ENCODE results near the gene RUNDC3A. TPM values are rescaled to one million over a fixed set of nuclear protein-coding genes. Genes with fewer than 3 reads are reported as not detected.
A peak's percentile ranks its signal among the peaks of the same experiment; 100 is the strongest.

RUNDC3A gene
- total and polyA plus RNA-seq, 2 of the 13 experiments (the other 11 are each of a cell fraction or from before 2014, with no cell fraction given): 0.25 TPM; not detected in 1

- TF ChIP-seq ZSCAN20 (CRISPR knock-in tag; IDR thresholded peaks at IDR 0.05; ENCODE audit: borderline replicate concordance) (0 out of 2 replicates have a peak, but pooled peaks have one; percentile 37), ETV6 (CRISPR knock-in tag; conservative IDR thresholded peaks at IDR 0.05) (no peak), ZNF782 (CRISPR knock-in tag; IDR thresholded peaks at IDR 0.05; ENCODE audit: borderline replicate concordance) (no peak), ZFP90 (CRISPR knock-in tag; IDR thresholded peaks at IDR 0.05; ENCODE audit: borderline replicate concordance) (0 out of 2 replicates have a peak, but pooled peaks have one; percentile 43), ZNF773 (CRISPR knock-in tag; IDR thresholded peaks at IDR 0.05; ENCODE audit: borderline replicate concordance) (no peak), TEAD2 (CRISPR knock-in tag; IDR thresholded peaks at IDR 0.05) (no peak), LBX2 (CRISPR knock-in tag; IDR thresholded peaks at IDR 0.05; ENCODE audit: borderline replicate concordance) (no peak), MBD4 (IDR thresholded peaks at IDR 0.05; ENCODE audit: borderline replicate concordance, low read length) (no peak), ZNF296 (CRISPR knock-in tag; conservative IDR thresholded peaks at IDR 0.05) (no peak), ZNF737 (CRISPR knock-in tag; IDR thresholded peaks at IDR 0.05; ENCODE audit: borderline replicate concordance) (no peak), SRSF9 (IDR thresholded peaks at IDR 0.05; ENCODE audit: borderline replicate concordance, insufficient read depth, low read depth, low read length, poor library complexity, severe bottlenecking) (no peak), RAD21 (CRISPR knock-in tag; IDR thresholded peaks at IDR 0.05) (no peak), DZIP1 (CRISPR knock-in tag; IDR thresholded peaks at IDR 0.05) (no peak), ZNF564 (CRISPR knock-in tag; IDR thresholded peaks at IDR 0.05) (peak; percentile 29; the same call in 1 of the 2 replicates), TAF1 (CRISPR knock-in tag; IDR thresholded peaks at IDR 0.05) (no peak), SNAI1 (CRISPR knock-in tag; IDR thresholded peaks at IDR 0.05; ENCODE audit: borderline replicate concordance) (no peak), ZNF562 (CRISPR knock-in tag; IDR thresholded peaks at IDR 0.05; ENCODE audit: borderline replicate concordance) (no peak), ZNF460 (CRISPR knock-in tag; IDR thresholded peaks at IDR 0.05; ENCODE audit: borderline replicate concordance) (0 out of 2 replicates have a peak, but pooled peaks have one; percentile 65), TGIF2 (CRISPR knock-in tag; IDR thresholded peaks at IDR 0.05) (0 out of 2 replicates have a peak, but pooled peaks have one; percentile 53), THAP11 (CRISPR knock-in tag; IDR thresholded peaks at IDR 0.05) (peak; percentile 88), FIP1L1 (IDR thresholded peaks at IDR 0.05; ENCODE audit: borderline replicate concordance, insufficient read depth, low read depth, low read length) (no peak), ZFP1 (CRISPR knock-in tag; IDR thresholded peaks at IDR 0.05) (no peak), SKIL (CRISPR knock-in tag; IDR thresholded peaks at IDR 0.05; ENCODE audit: borderline replicate concordance) (no peak), ZFP36 (IDR thresholded peaks at IDR 0.05; ENCODE audit: borderline replicate concordance, low read depth, low read length, partially characterized antibody) (no peak), SMAD1 (CRISPR knock-in tag; IDR thresholded peaks at IDR 0.05; ENCODE audit: borderline replicate concordance, low read depth) (no peak; the same call in 1 of the 2 replicates), YEATS4 (CRISPR knock-in tag; IDR thresholded peaks at IDR 0.05; ENCODE audit: borderline replicate concordance) (peak; percentile 52; the same call in 1 of the 2 replicates)
Observed at GRCh38 chr17:44326861-44327444, 18.6 kb downstream of the RUNDC3A start (continued).
